Stimulated activated CD4-positive, alpha-beta T cell treated with anti-CD3 and anti-CD28 coated beads, Interleukin-2, amount 100 ng/mL, for 48 hours (primary cell): Measurements from ENCODE around the gene NDUFA1.
"Not testable (repeated sequence)": the region's sequence is repeated elsewhere in the genome, so short reads cannot be mapped to it uniquely, and the experiment has no call there.

Experiments used
- DNase-seq, 2 donors: peaks; one replicate each; pipeline ENCODE4 v3.0.0-alpha.2; 2020

Gene NDUFA1

GRCh38 chrX:119916310-119916709 lies 44.7 kb downstream of the NDUFA1 start:
- DNase-seq = no peak

GRCh38 chrX:119917877-119918276 lies 46.2 kb downstream of the NDUFA1 start:
- no peak for DNase-seq

- DNase-seq = no peak
These were observed 48.4 kb downstream of the NDUFA1 start for GRCh38 chrX:119919835-119920585.

GRCh38 chrX:119922391-119922790 lies 50.8 kb downstream of the NDUFA1 start:
- not testable (repeated sequence) for DNase-seq
